K562 (cell line): ENCODE data around the gene INPP4B. TPM values are rescaled to one million over a fixed set of nuclear protein-coding genes. Genes with fewer than 3 reads are reported as not detected.

Experiments used
- ATAC-seq: fragments of 200-7000 bp; cut with Tn5 transposase; 3 replicates; pipeline ENCODE4 v1.9.1; 2020; ENCODE audit warnings: moderate library complexity
- BruUV-seq: library from RNA; stranded (reverse); fragments of 400-500 nt; replicated peaks from 2 replicates; lab custom pipeline; 2021; lab: Mats Ljungman, UMichigan
- CTCF ChIA-PET: fragments of 300-600 bp; formaldehyde crosslinking; extraction: SDS; loops from one replicate; lab custom pipeline; 2021; ENCODE audit warnings: low intra/inter-chr PET ratio; lab: Yijun Ruan, JAX
- POLR2A ChIA-PET: fragments of 300-600, 350-650 bp; sonication (Branson Sonifier 250); formaldehyde crosslinking; extraction: SDS; loops from one replicate; lab custom pipeline; 2021; ENCODE audit warnings: antibody characterized with exemption, inconsistent platforms; lab: Yijun Ruan, JAX
- DNase-seq, 4 experiments: peaks; one replicate each; pipeline versions ENCODE4 v3.0.0 to v3.0.0-alpha.2; 2011 to 2018; ENCODE audit warnings: low spot score in 3 of 4, mixed read lengths in 3 of 4; ENCODE audit errors: extremely low read depth in 1 of 4
- FAIRE-seq: peaks from 2 replicates; lab custom pipeline; 2011; peaks lifted over from hg19 to GRCh38; lab: Jason Lieb, UNC
- H2AFZ ChIP-seq: 2 replicates; pipeline ENCODE4 v1.6.0; 2011; ENCODE audit warnings: low read depth, low read length, control low read depth, inconsistent platforms
- H3K27ac ChIP-seq: fragments of 200-600 bp; 3 replicates; pipeline ENCODE4 v1.8.0; 2011; ENCODE audit warnings: low read depth, mild to moderate bottlenecking, control low read depth, inconsistent platforms, low read length, moderate library complexity, mixed read lengths; ENCODE audit errors: extremely low read depth
- H3K27me3 ChIP-seq, 2 experiments: fragments of 300-600 bp in 1 of 2; 2 replicates in 1 of 2; 3 replicates in 1 of 2; pipeline versions ENCODE4 v1.6.0 to v1.8.0; 2011; ENCODE audit warnings: inconsistent platforms in 2 of 2, low read length in 2 of 2, mild to moderate bottlenecking in 1 of 2, mixed read lengths in 1 of 2, moderate library complexity in 1 of 2; ENCODE audit not compliant: control insufficient read depth in 2 of 2, insufficient read depth in 2 of 2
- H3K36me3 ChIP-seq: fragments of 300-600 bp; 3 replicates; pipeline ENCODE4 v1.8.0; 2011; ENCODE audit warnings: mild to moderate bottlenecking, low read length, inconsistent platforms; ENCODE audit not compliant: control insufficient read depth, insufficient read depth
- H3K4me1 ChIP-seq, 2 experiments: fragments of 200-600 bp in 1 of 2; replicated peaks in 1 of 2; 2 replicates in 1 of 2; 3 replicates in 1 of 2; pipeline versions ENCODE4 v1.5.1 to v1.8.0; 2011; ENCODE audit warnings: inconsistent platforms in 2 of 2, low read length in 2 of 2, mild to moderate bottlenecking in 1 of 2, mixed read lengths in 1 of 2, moderate library complexity in 1 of 2; ENCODE audit not compliant: control insufficient read depth in 2 of 2, insufficient read depth in 2 of 2
- H3K4me2 ChIP-seq: 2 replicates; pipeline ENCODE4 v1.6.1; 2011; ENCODE audit warnings: low read length, control low read depth, inconsistent platforms, mixed read lengths; ENCODE audit not compliant: insufficient read depth
- H3K4me3 ChIP-seq: fragments of 200-600 bp; sonication (generic), shearing (Covaris generic); 2 replicates; pipeline ENCODE4 v1.5.1; 2016; ENCODE audit warnings: control low read depth, inconsistent platforms
- H3K79me2 ChIP-seq: fragments of 200-600 bp; 3 replicates; pipeline ENCODE4 v1.8.0; 2011; ENCODE audit warnings: low read length, inconsistent platforms; ENCODE audit not compliant: control insufficient read depth, insufficient read depth
- H3K9ac ChIP-seq, 2 experiments: 2 replicates each; pipeline versions ENCODE4 v1.6.0 to v1.6.1; 2011; ENCODE audit warnings: low read depth in 2 of 2, low read length in 2 of 2, control low read depth in 1 of 2, inconsistent platforms in 1 of 2, mild to moderate bottlenecking in 1 of 2, mixed read lengths in 1 of 2; ENCODE audit not compliant: insufficient read depth in 1 of 2
- H3K9me1 ChIP-seq: one replicate; pipeline ENCODE4 v1.6.0; 2011; ENCODE audit warnings: inconsistent platforms, mild to moderate bottlenecking, low read length, moderate library complexity; ENCODE audit not compliant: control insufficient read depth, insufficient read depth
- H3K9me3 ChIP-seq: replicated peaks from 2 replicates; pipeline ENCODE4 v1.5.1; 2011; ENCODE audit warnings: low read depth, low read length, inconsistent platforms; ENCODE audit not compliant: control insufficient read depth, insufficient read depth
- H4K20me1 ChIP-seq: replicated peaks from 2 replicates; pipeline ENCODE4 v1.6.1; 2011; ENCODE audit warnings: low read length, inconsistent platforms, mixed read lengths; ENCODE audit not compliant: control insufficient read depth, insufficient read depth
- MXI1 ChIP-seq: IDR thresholded peaks from 2 replicates; pipeline ENCODE4 v1.6.1; 2011; ENCODE audit warnings: low read depth, mild to moderate bottlenecking, improper control_type of control experiment, low read length
- SMAD1 ChIP-seq: fragments of 150-350 bp; IDR thresholded peaks from 2 replicates; pipeline ENCODE4 v1.6.1; 2014; ENCODE audit warnings: low read length, low read depth; ENCODE audit not compliant: partially characterized antibody
- STAT5B ChIP-seq: fragments of 250-450 bp; sonication (Bioruptor Pico); IDR thresholded peaks from 2 replicates; pipeline ENCODE4 v1.8.0; 2021; ENCODE audit warnings: mild to moderate bottlenecking, inconsistent platforms
- ZNF324 ChIP-seq: fragments of 250-450 bp; sonication (Bioruptor Pico); IDR thresholded peaks from 2 replicates; pipeline ENCODE4 v1.4.0; 2020; ENCODE audit warnings: mild to moderate bottlenecking
- ZNF583 ChIP-seq: fragments of 250-450 bp; sonication (Bioruptor Pico); IDR thresholded peaks from 2 replicates; pipeline ENCODE4 v1.4.0; 2020
- WGBS: fragments of 100-300 bp; shearing (Covaris generic); methylation state at CpG from one replicate; pipeline ENCODE4 v1.1.6; 2016; ENCODE audit warnings: low coverage, mixed read lengths; ENCODE audit not compliant: insufficient coverage; ENCODE audit errors: missing lambda C conversion rate; 5-methylcytosine and 5-hydroxymethylcytosine counted together
- in situ Hi-C: fragments of 300-500 bp; cut with MboI; formaldehyde crosslinking; loops from 4 replicates; pipeline ENCODE4 v1.15.0; 2018; ENCODE audit warnings: inconsistent platforms, mixed read lengths
- intact Hi-C: fragments of 100-400 bp; cut with micrococcal nuclease; formaldehyde crosslinking; loops from 2 replicates; pipeline ENCODE4 v1.14.2; 2022
- polyA plus RNA-seq, 8 experiments: library from polyadenylated mRNA; depleted of rRNA in 4 of 8; stranded (reverse) in 5 of 8; unstranded in 3 of 8; fragments of >200 nt; fragmentation: Nextera tagmentation in 2 of 8; fragmentation: Illumina TruSeq in 1 of 8; extraction: Ambion mirVana in 2 of 8; extraction: Trizol in 1 of 8; gene quantifications; 2 replicates each; pipeline versions ENCODE4 v1.2.1 to v1.2.3, GENCODE V29; 2011 to 2014; ENCODE audit warnings: inconsistent platforms in 1 of 8, missing spikeins in 1 of 8
- total RNA-seq, 7 experiments: library from RNA; depleted of rRNA in 6 of 7; stranded (reverse); fragments of >200 nt in 6 of 7; fragmentation: Illumina TruSeq in 2 of 7; extraction: Trizol in 2 of 7; gene quantifications; 2 replicates each; pipeline versions ENCODE4 v1.2.1 to v1.2.3, GENCODE V29; 2011 to 2021; ENCODE audit warnings: low replicate concordance in 1 of 7
- TF ChIP-seq, protein P1 (sequence below): fragments of 450-650 bp; IDR thresholded peaks from 2 replicates; pipeline ENCODE4 v1.6.1; 2018; ENCODE audit not compliant: partially characterized antibody
- TF ChIP-seq, protein P2 (sequence below): fragments of 450-650 bp; IDR thresholded peaks from 2 replicates; pipeline ENCODE4 v1.7.0; 2016; ENCODE audit warnings: borderline replicate concordance
- TF ChIP-seq, protein P3 (sequence below): fragments of 250-450 bp; sonication (Bioruptor Pico); IDR thresholded peaks from 2 replicates; pipeline ENCODE4 v1.5.0; 2020; ENCODE audit warnings: mild to moderate bottlenecking, borderline replicate concordance

Gene INPP4B
- total and polyA plus RNA-seq, 9 of the 15 experiments (the other 6 are each of a cell fraction or from before 2014, with no cell fraction given): 0.04 to 0.11 TPM; not detected in 7

DNA sequence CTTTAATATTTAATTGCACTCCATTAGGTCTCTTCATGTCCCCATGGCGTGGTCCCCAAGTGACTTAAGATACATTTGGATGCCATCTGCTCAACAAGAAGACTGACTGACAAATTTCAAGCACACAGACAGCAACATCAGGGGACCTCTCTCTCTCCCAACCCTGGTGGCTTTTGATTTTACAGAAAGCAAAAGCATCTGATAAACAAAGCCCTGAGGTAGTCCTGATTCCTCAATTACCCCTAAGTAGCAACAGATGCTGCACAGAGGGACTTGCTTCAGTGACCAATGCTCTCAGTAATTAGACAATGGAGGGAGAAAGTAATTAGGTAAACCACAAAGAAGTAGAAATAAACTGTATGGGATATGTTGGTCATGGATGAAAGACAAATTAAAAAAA, 426.4 kb downstream of the INPP4B start:
- Histone ChIP-seq H3K9me1 (no peaks in the 10 kb centered on the region), H3K4me2 (no peak overlapping the region), H3K4me3 (no peak overlapping the region), H3K27me3 (no peaks in the 10 kb centered on the region), H2AFZ (no peak overlapping the region), H3K27ac (no peak overlapping the region), H3K79me2 (no peaks in the 10 kb centered on the region), H4K20me1 (no peaks in the 10 kb centered on the region), H3K4me1 (no peaks in the 10 kb centered on the region), H3K9ac (no peak overlapping the region), H3K9me3 (no peaks in the 10 kb centered on the region), H3K36me3 (no peaks in the 10 kb centered on the region)
- in situ Hi-C loops: no loop called here
- TF ChIP-seq STAT5B (CRISPR knock-in tag): no peak
- ChIA-PET CTCF (no interaction called here), POLR2A (no interaction called here)
- WGBS: 0% methylated on average over 1 of the region's 1 CpG
- BruUV-seq: no TSS peak
- DNase-seq (no peak), ATAC-seq (no peak), FAIRE-seq (no peak)
- intact Hi-C loops: no loop called here

DNA sequence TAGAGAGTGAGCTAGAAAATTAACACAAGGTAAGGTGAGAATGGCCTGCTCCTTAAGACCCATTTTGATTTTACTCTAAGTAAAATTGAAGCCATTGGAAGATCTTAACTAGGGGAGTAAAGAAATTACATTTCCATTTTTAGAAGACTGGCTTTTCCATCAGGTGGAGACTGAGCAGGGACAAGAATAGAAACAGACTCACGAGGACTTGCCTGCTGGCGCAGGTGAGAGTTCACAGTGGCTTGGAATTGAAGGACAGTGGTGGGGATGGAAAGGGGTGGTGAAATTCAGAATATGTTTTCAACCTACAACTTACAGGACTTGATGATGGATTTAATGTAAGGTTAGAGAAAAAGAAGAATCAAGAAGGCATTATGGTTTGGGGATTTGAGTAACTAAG, 427.4 kb downstream of the INPP4B start:
- ATAC-seq: no peak
- Histone ChIP-seq H3K79me2 (no peaks in the 10 kb centered on the region), H3K36me3 (no peaks in the 10 kb centered on the region), H3K9me3 (no peaks in the 10 kb centered on the region), H3K4me1 (no peaks in the 10 kb centered on the region), H3K4me2 (no peak overlapping the region), H4K20me1 (no peaks in the 10 kb centered on the region), H2AFZ (no peak overlapping the region), H3K4me3 (no peak overlapping the region), H3K27ac (no peak overlapping the region), H3K27me3 (no peaks in the 10 kb centered on the region), H3K9ac (no peak overlapping the region), H3K9me1 (no peaks in the 10 kb centered on the region)
- ChIA-PET CTCF (no interaction called here), POLR2A (no interaction called here)
- no peak for FAIRE-seq
- 0% methylated on average over 2 of the region's 2 CpGs for WGBS
- no TSS peak for BruUV-seq
- intact Hi-C loops (no loop called here), in situ Hi-C loops (no loop called here)
- DNase-seq: no peak
- TF ChIP-seq ZNF324 (CRISPR knock-in tag) (no peak), ZNF583 (CRISPR knock-in tag) (no peak), SMAD1 (no peak), MXI1 (no peak)
- TF ChIP-seq, protein P1, sequence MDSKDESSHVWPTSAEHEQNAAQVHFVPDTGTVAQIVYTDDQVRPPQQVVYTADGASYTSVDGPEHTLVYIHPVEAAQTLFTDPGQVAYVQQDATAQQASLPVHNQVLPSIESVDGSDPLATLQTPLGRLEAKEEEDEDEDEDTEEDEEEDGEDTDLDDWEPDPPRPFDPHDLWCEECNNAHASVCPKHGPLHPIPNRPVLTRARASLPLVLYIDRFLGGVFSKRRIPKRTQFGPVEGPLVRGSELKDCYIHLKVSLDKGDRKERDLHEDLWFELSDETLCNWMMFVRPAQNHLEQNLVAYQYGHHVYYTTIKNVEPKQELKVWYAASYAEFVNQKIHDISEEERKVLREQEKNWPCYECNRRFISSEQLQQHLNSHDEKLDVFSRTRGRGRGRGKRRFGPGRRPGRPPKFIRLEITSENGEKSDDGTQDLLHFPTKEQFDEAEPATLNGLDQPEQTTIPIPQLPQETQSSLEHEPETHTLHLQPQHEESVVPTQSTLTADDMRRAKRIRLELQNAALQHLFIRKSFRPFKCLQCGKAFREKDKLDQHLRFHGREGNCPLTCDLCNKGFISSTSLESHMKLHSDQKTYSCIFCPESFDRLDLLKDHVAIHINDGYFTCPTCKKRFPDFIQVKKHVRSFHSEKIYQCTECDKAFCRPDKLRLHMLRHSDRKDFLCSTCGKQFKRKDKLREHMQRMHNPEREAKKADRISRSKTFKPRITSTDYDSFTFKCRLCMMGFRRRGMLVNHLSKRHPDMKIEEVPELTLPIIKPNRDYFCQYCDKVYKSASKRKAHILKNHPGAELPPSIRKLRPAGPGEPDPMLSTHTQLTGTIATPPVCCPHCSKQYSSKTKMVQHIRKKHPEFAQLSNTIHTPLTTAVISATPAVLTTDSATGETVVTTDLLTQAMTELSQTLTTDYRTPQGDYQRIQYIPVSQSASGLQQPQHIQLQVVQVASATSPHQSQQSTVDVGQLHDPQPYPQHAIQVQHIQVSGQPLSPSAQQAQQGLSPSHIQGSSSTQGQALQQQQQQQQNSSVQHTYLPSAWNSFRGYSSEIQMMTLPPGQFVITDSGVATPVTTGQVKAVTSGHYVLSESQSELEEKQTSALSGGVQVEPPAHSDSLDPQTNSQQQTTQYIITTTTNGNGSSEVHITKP: no peak
- TF ChIP-seq, protein P2, sequence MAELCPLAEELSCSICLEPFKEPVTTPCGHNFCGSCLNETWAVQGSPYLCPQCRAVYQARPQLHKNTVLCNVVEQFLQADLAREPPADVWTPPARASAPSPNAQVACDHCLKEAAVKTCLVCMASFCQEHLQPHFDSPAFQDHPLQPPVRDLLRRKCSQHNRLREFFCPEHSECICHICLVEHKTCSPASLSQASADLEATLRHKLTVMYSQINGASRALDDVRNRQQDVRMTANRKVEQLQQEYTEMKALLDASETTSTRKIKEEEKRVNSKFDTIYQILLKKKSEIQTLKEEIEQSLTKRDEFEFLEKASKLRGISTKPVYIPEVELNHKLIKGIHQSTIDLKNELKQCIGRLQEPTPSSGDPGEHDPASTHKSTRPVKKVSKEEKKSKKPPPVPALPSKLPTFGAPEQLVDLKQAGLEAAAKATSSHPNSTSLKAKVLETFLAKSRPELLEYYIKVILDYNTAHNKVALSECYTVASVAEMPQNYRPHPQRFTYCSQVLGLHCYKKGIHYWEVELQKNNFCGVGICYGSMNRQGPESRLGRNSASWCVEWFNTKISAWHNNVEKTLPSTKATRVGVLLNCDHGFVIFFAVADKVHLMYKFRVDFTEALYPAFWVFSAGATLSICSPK: no peak
- TF ChIP-seq, protein P3, sequence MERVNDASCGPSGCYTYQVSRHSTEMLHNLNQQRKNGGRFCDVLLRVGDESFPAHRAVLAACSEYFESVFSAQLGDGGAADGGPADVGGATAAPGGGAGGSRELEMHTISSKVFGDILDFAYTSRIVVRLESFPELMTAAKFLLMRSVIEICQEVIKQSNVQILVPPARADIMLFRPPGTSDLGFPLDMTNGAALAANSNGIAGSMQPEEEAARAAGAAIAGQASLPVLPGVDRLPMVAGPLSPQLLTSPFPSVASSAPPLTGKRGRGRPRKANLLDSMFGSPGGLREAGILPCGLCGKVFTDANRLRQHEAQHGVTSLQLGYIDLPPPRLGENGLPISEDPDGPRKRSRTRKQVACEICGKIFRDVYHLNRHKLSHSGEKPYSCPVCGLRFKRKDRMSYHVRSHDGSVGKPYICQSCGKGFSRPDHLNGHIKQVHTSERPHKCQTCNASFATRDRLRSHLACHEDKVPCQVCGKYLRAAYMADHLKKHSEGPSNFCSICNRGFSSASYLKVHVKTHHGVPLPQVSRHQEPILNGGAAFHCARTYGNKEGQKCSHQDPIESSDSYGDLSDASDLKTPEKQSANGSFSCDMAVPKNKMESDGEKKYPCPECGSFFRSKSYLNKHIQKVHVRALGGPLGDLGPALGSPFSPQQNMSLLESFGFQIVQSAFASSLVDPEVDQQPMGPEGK (CRISPR knock-in tag): no peak
